SK-N-MC (cell line): Measurements from ENCODE around the gene PLXNA2.

Source experiments
- EZH2 ChIP-seq: fragments of 200-600 bp; sonication (generic); IDR thresholded peaks from one replicate; pipeline ENCODE4 v1.6.1; 2017; ENCODE audit warnings: antibody characterized with exemption
- POLR2AphosphoS5 ChIP-seq: IDR thresholded peaks from 2 replicates; pipeline ENCODE4 v1.6.1; 2012; ENCODE audit warnings: mild to moderate bottlenecking, low read depth, low read length, borderline replicate concordance

DNA sequence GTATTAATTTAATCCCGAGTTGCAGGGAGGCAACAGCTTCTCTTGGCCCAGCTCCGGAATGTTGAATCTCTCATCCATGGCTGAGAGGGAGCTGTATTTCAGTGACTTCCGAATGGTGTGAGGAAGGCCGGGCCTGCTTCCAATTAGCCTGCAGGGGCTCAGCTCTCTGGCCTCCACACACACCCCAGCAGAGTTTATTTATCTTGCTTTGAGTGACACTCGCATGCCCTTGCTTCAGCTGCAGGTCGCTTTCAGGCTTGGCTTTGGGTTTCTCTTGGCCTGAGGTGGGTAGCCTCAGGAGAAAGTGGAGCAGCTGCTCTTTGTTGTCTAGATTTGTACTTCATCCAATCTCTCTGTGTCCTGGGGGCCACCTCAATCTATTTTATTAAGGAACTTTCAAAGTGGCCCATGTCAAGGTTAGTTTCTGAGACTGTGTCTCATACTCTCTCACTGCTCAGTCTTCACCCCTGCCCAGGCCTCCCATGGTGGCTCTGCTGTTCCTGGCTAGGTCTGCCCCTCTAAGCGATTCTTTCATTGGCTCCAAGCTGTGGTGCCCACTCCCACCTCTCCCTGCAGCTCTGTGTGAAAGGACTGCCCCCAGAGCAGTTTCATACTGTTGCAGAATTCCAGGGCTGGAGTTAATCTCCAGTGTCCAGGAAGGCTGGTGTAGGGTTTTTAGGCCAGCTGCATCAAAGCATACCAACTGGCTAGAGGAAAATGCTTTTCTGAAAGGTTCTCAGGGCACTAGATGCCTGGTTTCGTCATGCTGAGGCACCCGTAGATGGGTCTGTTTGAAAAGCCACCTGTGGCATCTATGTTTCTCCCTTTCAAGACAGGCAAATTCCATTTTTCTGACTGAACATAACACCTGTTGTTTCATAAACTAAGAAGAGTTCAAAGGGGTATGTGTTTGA lies 153.5 kb downstream of the PLXNA2 start:
- no peak for TF ChIP-seq EZH2
- TF ChIP-seq POLR2AphosphoS5 = no peak
